Measurements from ENCODE around the gene CTPS1.

DNA sequence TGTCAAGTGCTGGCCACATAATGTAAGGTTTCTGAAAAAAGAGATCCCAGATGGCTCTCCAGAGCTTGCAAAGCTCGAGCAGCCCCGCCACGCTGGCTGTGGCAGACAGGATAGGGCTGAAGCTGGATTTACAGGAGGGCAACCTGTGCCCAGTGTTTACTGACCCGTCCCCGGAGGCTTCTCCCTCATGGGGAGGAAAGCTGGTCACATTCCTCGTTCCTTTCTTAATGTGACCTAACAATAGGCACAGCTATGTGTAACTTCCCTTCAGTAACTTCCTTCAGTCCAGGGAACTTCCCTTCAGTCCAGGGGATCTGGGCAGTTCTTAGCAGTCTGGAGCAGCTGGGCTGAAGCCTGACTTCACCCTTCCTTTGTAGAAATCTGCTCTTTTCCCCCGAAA, 34.3 kb downstream of the CTPS1 start:
- TF ChIP-seq, protein P1, sequence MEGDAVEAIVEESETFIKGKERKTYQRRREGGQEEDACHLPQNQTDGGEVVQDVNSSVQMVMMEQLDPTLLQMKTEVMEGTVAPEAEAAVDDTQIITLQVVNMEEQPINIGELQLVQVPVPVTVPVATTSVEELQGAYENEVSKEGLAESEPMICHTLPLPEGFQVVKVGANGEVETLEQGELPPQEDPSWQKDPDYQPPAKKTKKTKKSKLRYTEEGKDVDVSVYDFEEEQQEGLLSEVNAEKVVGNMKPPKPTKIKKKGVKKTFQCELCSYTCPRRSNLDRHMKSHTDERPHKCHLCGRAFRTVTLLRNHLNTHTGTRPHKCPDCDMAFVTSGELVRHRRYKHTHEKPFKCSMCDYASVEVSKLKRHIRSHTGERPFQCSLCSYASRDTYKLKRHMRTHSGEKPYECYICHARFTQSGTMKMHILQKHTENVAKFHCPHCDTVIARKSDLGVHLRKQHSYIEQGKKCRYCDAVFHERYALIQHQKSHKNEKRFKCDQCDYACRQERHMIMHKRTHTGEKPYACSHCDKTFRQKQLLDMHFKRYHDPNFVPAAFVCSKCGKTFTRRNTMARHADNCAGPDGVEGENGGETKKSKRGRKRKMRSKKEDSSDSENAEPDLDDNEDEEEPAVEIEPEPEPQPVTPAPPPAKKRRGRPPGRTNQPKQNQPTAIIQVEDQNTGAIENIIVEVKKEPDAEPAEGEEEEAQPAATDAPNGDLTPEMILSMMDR (IDR thresholded peaks at IDR 0.05) = no peak
- no peak for TF ChIP-seq POLR2A (IDR thresholded peaks at IDR 0.05)

Data from Peyer's patch (tissue), 4 donors.